Keratinocyte (primary cell): ENCODE data around the gene PDXDC1.
"Not testable (repeated sequence)": the region's sequence is repeated elsewhere in the genome, so short reads cannot be mapped to it uniquely, and the experiment has no call there.

ENCODE experiments used
- EZH2 ChIP-seq: IDR thresholded peaks from one replicate; pipeline ENCODE4 v1.6.1; 2012; ENCODE audit warnings: inconsistent platforms, mild to moderate bottlenecking, low read length, moderate library complexity
- TF ChIP-seq, protein P1 (sequence below), 3 experiments: IDR thresholded peaks in 1 of 3; conservative IDR thresholded peaks in 1 of 3; optimal IDR thresholded peaks in 1 of 3; 2 replicates in 2 of 3; 3 replicates in 1 of 3; pipeline versions ENCODE3 to v1.5.1; 2011; ENCODE audit warnings: low read length in 3 of 3, mild to moderate bottlenecking in 3 of 3, moderate library complexity in 2 of 3, control low read depth in 1 of 3, inconsistent platforms in 1 of 3; ENCODE audit not compliant: insufficient read depth in 2 of 3; ENCODE audit errors: extremely low read depth in 1 of 3

GRCh38 chr16:15135483-15136360, 160.9 kb downstream of the PDXDC1 start:
- TF ChIP-seq, protein P1, sequence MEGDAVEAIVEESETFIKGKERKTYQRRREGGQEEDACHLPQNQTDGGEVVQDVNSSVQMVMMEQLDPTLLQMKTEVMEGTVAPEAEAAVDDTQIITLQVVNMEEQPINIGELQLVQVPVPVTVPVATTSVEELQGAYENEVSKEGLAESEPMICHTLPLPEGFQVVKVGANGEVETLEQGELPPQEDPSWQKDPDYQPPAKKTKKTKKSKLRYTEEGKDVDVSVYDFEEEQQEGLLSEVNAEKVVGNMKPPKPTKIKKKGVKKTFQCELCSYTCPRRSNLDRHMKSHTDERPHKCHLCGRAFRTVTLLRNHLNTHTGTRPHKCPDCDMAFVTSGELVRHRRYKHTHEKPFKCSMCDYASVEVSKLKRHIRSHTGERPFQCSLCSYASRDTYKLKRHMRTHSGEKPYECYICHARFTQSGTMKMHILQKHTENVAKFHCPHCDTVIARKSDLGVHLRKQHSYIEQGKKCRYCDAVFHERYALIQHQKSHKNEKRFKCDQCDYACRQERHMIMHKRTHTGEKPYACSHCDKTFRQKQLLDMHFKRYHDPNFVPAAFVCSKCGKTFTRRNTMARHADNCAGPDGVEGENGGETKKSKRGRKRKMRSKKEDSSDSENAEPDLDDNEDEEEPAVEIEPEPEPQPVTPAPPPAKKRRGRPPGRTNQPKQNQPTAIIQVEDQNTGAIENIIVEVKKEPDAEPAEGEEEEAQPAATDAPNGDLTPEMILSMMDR (optimal IDR thresholded peaks at IDR 0.05 in 1 of 3, IDR thresholded peaks at IDR 0.05 in 1 of 3, conservative IDR thresholded peaks at IDR 0.05 in 1 of 3; ENCODE audit: extremely low read depth in 1 of 3, insufficient read depth in 2 of 3, low read length in 3 of 3) = not testable (repeated sequence)
- not testable (repeated sequence) for TF ChIP-seq EZH2
